KMS-11 (cell line): ENCODE results near the gene CBX3.

Experiments used
- H2AFZ ChIP-seq: fragments of 200-600 bp; sonication (generic); 2 replicates; pipeline ENCODE4 v1.6.1; 2016; ENCODE audit warnings: antibody characterized with exemption, mixed run types, low read depth
- H3K27ac ChIP-seq: fragments of 200-600 bp; sonication (generic); 2 replicates; pipeline ENCODE4 v1.6.1; 2016; ENCODE audit warnings: mild to moderate bottlenecking, mixed run types
- H3K27me3 ChIP-seq: fragments of 200-600 bp; sonication (generic); 2 replicates; pipeline ENCODE4 v1.6.1; 2017; ENCODE audit warnings: mild to moderate bottlenecking, low read depth, mixed run types, moderate library complexity; ENCODE audit not compliant: insufficient read depth
- H3K36me3 ChIP-seq: fragments of 200-600 bp; sonication (generic); 2 replicates; pipeline ENCODE4 v1.6.1; 2017; ENCODE audit warnings: mild to moderate bottlenecking, mixed run types; ENCODE audit not compliant: insufficient read depth
- H3K4me1 ChIP-seq: fragments of 200-600 bp; sonication (generic); 2 replicates; pipeline ENCODE4 v1.6.1; 2016; ENCODE audit warnings: mild to moderate bottlenecking, low read depth, mixed run types; ENCODE audit not compliant: poor library complexity, severe bottlenecking
- H3K4me2 ChIP-seq: fragments of 200-600 bp; sonication (generic); 2 replicates; pipeline ENCODE4 v1.7.0; 2016; ENCODE audit warnings: mild to moderate bottlenecking, mixed run types
- H3K4me3 ChIP-seq: fragments of 200-600 bp; sonication (generic); IDR thresholded peaks from 2 replicates; pipeline ENCODE4 v1.6.1; 2017; ENCODE audit warnings: low read depth, low read length, mixed read lengths; ENCODE audit not compliant: insufficient read depth
- H3K79me2 ChIP-seq: fragments of 200-600 bp; sonication (generic); 2 replicates; pipeline ENCODE4 v1.6.1; 2016; ENCODE audit warnings: low read depth, mixed run types; ENCODE audit not compliant: insufficient read depth
- H3K9ac ChIP-seq: fragments of 200-600 bp; sonication (generic); 2 replicates; pipeline ENCODE4 v1.6.1; 2016; ENCODE audit warnings: mild to moderate bottlenecking, mixed run types
- H4K20me1 ChIP-seq: fragments of 200-600 bp; sonication (generic); 2 replicates; pipeline ENCODE4 v1.6.1; 2016; ENCODE audit warnings: mild to moderate bottlenecking, mixed run types; ENCODE audit not compliant: insufficient read depth
- TF ChIP-seq, protein P1 (sequence below): fragments of 200-600 bp; sonication (generic); conservative IDR thresholded peaks from 2 replicates; pipeline ENCODE4 v1.6.1; 2017; ENCODE audit warnings: low read depth, mild to moderate bottlenecking, antibody characterized with exemption, low read length, moderate library complexity, mixed read lengths

Gene CBX3

DNA sequence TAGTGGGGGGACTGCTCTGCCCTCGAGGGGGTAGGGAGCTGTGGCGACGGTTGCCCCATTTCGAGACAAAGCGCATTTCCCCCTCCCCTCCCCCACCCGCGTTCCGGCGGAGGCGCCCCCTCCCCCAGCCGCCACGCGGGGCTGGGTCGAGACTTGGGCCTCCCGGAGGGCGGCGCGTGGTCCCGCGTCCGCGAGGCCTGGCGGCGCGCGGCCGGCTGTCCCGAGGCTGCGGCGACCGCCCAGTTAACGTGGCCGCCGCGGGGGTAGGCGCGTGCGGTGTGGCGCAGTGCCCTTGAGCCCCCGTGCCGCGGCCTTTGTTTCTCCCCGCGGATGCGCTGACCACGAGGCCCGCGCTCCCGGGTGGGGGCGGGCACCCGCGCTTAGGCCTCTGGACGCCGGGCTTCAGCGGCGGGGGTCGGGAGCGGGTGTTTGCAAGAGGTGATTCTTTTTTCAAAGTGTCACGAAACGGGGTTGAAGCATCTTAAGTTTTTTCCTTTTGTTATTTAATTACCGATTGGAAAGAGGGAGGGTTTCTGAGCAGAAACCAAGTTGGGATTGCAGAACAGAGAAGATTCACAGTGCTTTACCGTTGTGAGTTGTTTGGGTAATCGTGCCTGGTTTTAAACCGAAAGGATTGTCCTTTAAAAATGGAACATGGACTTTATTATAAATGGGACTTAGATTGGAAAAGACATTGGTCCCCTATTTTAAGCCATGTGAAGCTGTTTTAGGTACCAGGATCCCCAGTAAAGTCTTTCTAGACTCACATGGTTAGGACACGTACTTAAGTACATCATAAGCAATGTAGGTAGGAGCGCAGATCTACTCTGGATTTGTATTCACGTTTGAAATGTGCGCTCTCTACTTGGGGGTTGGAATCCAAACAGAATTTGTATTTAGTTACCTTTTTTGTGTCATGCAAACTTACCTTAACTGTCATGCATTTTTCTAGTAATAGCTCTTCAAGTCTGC is 760 bp downstream of the CBX3 start:
- H3K4me2 ChIP-seq, result peak overlapping the region; percentile 88
- TF ChIP-seq, protein P1, sequence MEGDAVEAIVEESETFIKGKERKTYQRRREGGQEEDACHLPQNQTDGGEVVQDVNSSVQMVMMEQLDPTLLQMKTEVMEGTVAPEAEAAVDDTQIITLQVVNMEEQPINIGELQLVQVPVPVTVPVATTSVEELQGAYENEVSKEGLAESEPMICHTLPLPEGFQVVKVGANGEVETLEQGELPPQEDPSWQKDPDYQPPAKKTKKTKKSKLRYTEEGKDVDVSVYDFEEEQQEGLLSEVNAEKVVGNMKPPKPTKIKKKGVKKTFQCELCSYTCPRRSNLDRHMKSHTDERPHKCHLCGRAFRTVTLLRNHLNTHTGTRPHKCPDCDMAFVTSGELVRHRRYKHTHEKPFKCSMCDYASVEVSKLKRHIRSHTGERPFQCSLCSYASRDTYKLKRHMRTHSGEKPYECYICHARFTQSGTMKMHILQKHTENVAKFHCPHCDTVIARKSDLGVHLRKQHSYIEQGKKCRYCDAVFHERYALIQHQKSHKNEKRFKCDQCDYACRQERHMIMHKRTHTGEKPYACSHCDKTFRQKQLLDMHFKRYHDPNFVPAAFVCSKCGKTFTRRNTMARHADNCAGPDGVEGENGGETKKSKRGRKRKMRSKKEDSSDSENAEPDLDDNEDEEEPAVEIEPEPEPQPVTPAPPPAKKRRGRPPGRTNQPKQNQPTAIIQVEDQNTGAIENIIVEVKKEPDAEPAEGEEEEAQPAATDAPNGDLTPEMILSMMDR, result no peak
- H4K20me1 ChIP-seq, result peaks cover 57% of the 10 kb centered on the region
- peaks cover 42% of the 10 kb centered on the region for H3K4me1 ChIP-seq
- peaks cover 89% of the 10 kb centered on the region for H3K79me2 ChIP-seq
- peaks cover 37% of the 10 kb centered on the region for H3K36me3 ChIP-seq
- H3K27me3 ChIP-seq, result no peaks in the 10 kb centered on the region
- H3K27ac ChIP-seq, result peak overlapping the region; percentile 94
- peak overlapping the region; percentile 98 for H3K9ac ChIP-seq
- H2AFZ ChIP-seq, result no peak overlapping the region
- H3K4me3 ChIP-seq, result no peak overlapping the region

- Histone ChIP-seq H3K36me3 (peaks cover 35% of the 10 kb centered on the region), H3K4me2 (peak overlapping the region; percentile 88), H3K4me1 (peaks cover 35% of the 10 kb centered on the region), H2AFZ (no peak overlapping the region), H4K20me1 (peaks cover 50% of the 10 kb centered on the region), H3K79me2 (peaks cover 89% of the 10 kb centered on the region), H3K9ac (peak overlapping the region; percentile 98), H3K27ac (peak overlapping the region; percentile 94; the same call in 1 of the 2 replicates), H3K27me3 (no peaks in the 10 kb centered on the region), H3K4me3 (no peak overlapping the region)
- TF ChIP-seq, protein P1, result no peak
Measured at GRCh38 chr7:26203016-26203415, 1.5 kb downstream of the CBX3 start.

DNA sequence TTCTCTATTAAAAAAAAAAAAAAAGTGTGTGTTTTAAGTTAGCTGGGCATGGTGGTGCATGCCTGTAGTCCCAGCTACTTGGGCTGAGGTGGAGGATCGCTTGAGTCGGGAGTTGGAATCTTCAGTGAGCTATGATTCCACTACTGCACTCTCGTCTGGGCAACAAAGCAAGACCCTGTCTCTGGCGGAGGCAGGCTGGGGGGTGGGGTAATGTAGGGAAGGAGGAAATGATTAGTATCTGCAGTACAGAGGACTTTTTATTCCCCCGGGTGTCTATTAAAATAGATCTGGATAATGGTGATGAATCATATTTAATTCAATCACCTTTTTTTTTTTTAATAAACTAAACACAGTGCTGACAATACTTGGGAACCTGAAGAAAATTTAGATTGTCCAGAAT is 6.5 kb downstream of the CBX3 start:
- no peak overlapping the region for H3K4me2 ChIP-seq
- no peak overlapping the region for H3K27ac ChIP-seq
- peaks cover 50% of the 10 kb centered on the region for H3K36me3 ChIP-seq
- H3K27me3 ChIP-seq, result no peaks in the 10 kb centered on the region
- TF ChIP-seq, protein P1, result no peak
- H3K9ac ChIP-seq, result no peak overlapping the region
- no peak overlapping the region for H2AFZ ChIP-seq
- peaks cover 75% of the 10 kb centered on the region for H3K79me2 ChIP-seq
- peaks cover 35% of the 10 kb centered on the region for H3K4me1 ChIP-seq
- H4K20me1 ChIP-seq, result peaks cover 32% of the 10 kb centered on the region
- no peak overlapping the region for H3K4me3 ChIP-seq

DNA sequence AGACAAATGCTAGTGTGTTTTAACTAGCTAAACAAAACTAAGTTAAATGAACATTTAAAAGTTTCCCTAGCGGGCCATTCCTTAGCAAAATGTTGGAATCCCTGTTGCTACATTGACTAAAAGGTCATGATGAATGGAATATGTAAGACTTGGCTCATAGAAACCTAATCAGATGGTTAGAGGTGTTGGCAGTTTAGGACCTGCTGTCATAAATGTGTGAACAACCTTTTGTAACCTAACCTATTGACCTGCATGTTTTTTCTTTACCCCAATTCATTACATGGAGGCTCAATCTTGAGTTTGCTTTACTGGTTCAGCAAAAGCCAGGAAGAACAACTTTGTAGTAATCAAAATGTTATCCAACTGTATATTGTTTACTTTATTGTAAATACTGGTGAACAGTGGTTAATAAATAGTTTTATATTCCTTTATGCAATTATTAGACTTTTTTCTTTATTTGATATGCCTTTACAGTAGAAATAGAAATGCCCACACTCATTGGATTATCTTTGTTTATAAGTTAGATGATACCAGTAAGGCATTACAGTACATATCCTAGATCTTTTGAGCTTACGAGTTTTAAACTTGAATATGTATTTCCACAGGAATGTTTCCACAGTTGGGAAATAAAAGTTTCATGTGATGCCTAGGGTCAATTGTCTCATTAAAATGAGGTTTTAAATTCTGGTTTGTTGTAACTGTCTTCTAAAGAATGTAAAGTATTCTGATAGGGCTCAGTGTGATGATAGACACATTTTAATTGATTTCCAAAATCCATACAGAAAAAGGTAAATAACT is 11.6 kb downstream of the CBX3 start:
- Histone ChIP-seq H3K4me3 (no peak overlapping the region), H3K27me3 (no peaks in the 10 kb centered on the region), H3K9ac (no peak overlapping the region), H3K36me3 (peaks cover 29% of the 10 kb centered on the region; the same call in 1 of the 2 replicates), H3K79me2 (peaks cover 24% of the 10 kb centered on the region), H3K27ac (no peak overlapping the region), H2AFZ (no peak overlapping the region), H3K4me2 (no peak overlapping the region), H3K4me1 (no peaks in the 10 kb centered on the region), H4K20me1 (no peaks in the 10 kb centered on the region)
- TF ChIP-seq, protein P1, result no peak
